SK-N-SH (cell line): Measurements from ENCODE around the gene WLS. TPM values are rescaled to one million over a fixed set of nuclear protein-coding genes. Genes with fewer than 3 reads are reported as not detected.

Experiments
- CTCF ChIA-PET: fragments of 300-600, 350-600 bp; formaldehyde crosslinking; extraction: SDS; loops from one replicate; lab custom pipeline; 2021; lab: Yijun Ruan, JAX
- POLR2A ChIA-PET: fragments of 350-600 bp; sonication (Branson Sonifier 250); formaldehyde crosslinking; extraction: SDS; loops from one replicate; lab custom pipeline; 2020; ENCODE audit warnings: antibody characterized with exemption, inconsistent platforms; lab: Yijun Ruan, JAX
- DNase-seq: peaks from one replicate; pipeline ENCODE4 v3.0.0; 2012
- H2AFZ ChIP-seq: fragments of 200-600 bp; sonication (generic); 2 replicates; pipeline ENCODE4 v1.8.1; 2016; ENCODE audit warnings: antibody characterized with exemption, mild to moderate bottlenecking, low read depth
- H3F3A ChIP-seq: fragments of 200-600 bp; sonication (generic); replicated peaks from 2 replicates; pipeline ENCODE3; 2016; ENCODE audit warnings: antibody characterized with exemption, mild to moderate bottlenecking; ENCODE audit not compliant: insufficient read depth
- H3K27ac ChIP-seq, 2 experiments: fragments of 200-500 bp in 1 of 2; fragments of 200-600 bp in 1 of 2; sonication (Bioruptor generic) in 1 of 2; sonication (generic), shearing (Covaris generic) in 1 of 2; 2 replicates each; pipeline versions ENCODE4 v1.5.1 to v1.6.1; 2014 to 2016; ENCODE audit warnings: low read depth in 2 of 2, inconsistent platforms in 1 of 2, low read length in 1 of 2, mild to moderate bottlenecking in 1 of 2, mixed read lengths in 1 of 2
- H3K27me3 ChIP-seq: fragments of 200-600 bp; sonication (generic), shearing (Covaris generic); 2 replicates; pipeline ENCODE4 v1.6.1; 2016; ENCODE audit warnings: mixed run types; ENCODE audit not compliant: insufficient read depth
- H3K36me3 ChIP-seq, 2 experiments: fragments of 200-500 bp in 1 of 2; fragments of 200-600 bp in 1 of 2; sonication (Bioruptor generic) in 1 of 2; sonication (generic) in 1 of 2; replicated peaks in 1 of 2; 2 replicates each; pipeline versions ENCODE3 to v1.5.1; 2014 to 2016; ENCODE audit warnings: low read length in 1 of 2, mild to moderate bottlenecking in 1 of 2; ENCODE audit not compliant: insufficient read depth in 2 of 2, control insufficient read depth in 1 of 2
- H3K4me1 ChIP-seq, 2 experiments: fragments of 200-500 bp in 1 of 2; fragments of 200-600 bp in 1 of 2; sonication (Bioruptor generic) in 1 of 2; sonication (generic), shearing (Covaris generic) in 1 of 2; 2 replicates each; pipeline versions ENCODE4 v1.5.1 to v1.6.1; 2014 to 2016; ENCODE audit warnings: low read depth in 1 of 2, low read length in 1 of 2, mixed run types in 1 of 2; ENCODE audit not compliant: insufficient read depth in 2 of 2, control insufficient read depth in 1 of 2
- H3K4me2 ChIP-seq: fragments of 200-600 bp; sonication (generic), shearing (Covaris generic); 2 replicates; pipeline ENCODE4 v1.6.1; 2017; ENCODE audit warnings: mixed run types
- H3K4me3 ChIP-seq, 2 experiments: fragments of 200-500 bp in 1 of 2; fragments of 200-600 bp in 1 of 2; sonication (Bioruptor generic) in 1 of 2; sonication (generic), shearing (Covaris generic) in 1 of 2; 2 replicates each; pipeline versions ENCODE4 v1.5.1 to v1.8.1; 2014 to 2016; ENCODE audit warnings: low read depth in 2 of 2, inconsistent platforms in 1 of 2, low read length in 1 of 2, mild to moderate bottlenecking in 1 of 2, mixed read lengths in 1 of 2, moderate library complexity in 1 of 2
- H3K79me2 ChIP-seq: fragments of 200-600 bp; sonication (generic); 2 replicates; pipeline ENCODE4 v1.8.1; 2017; ENCODE audit warnings: mild to moderate bottlenecking; ENCODE audit not compliant: insufficient read depth
- H3K9ac ChIP-seq: fragments of 200-600 bp; sonication (generic); 2 replicates; pipeline ENCODE4 v1.6.1; 2017; ENCODE audit warnings: mixed run types
- H3K9me2 ChIP-seq: fragments of 200-600 bp; sonication (generic); 2 replicates; pipeline ENCODE4 v1.6.1; 2017; ENCODE audit warnings: mixed run types
- H3K9me3 ChIP-seq: fragments of 200-600 bp; sonication (generic); 2 replicates; pipeline ENCODE4 v1.6.1; 2017; ENCODE audit warnings: mixed run types, mild to moderate bottlenecking, moderate library complexity
- H4K20me1 ChIP-seq: fragments of 200-600 bp; sonication (generic); 2 replicates; pipeline ENCODE4 v1.6.1; 2017; ENCODE audit warnings: mild to moderate bottlenecking, mixed run types; ENCODE audit not compliant: insufficient read depth
- CHD2 ChIP-seq: fragments of 150-350 bp; IDR thresholded peaks from 2 replicates; pipeline ENCODE4 v1.6.1; 2018; ENCODE audit warnings: low read length; ENCODE audit not compliant: partially characterized antibody
- CTCF ChIP-seq: fragments of 200-600 bp; sonication (generic); IDR thresholded peaks from 2 replicates; pipeline ENCODE4 v1.6.1; 2017; ENCODE audit warnings: antibody characterized with exemption, mild to moderate bottlenecking, moderate library complexity
- EZH2phosphoT487 ChIP-seq: fragments of 200-600 bp; sonication (generic); IDR thresholded peaks from 2 replicates; pipeline ENCODE4 v1.6.1; 2017; ENCODE audit warnings: low read depth, mixed run types, mild to moderate bottlenecking, antibody characterized with exemption, moderate library complexity, borderline replicate concordance
- GABPA ChIP-seq: IDR thresholded peaks from 2 replicates; pipeline ENCODE4 v1.4.0; 2012; ENCODE audit warnings: low read depth, mild to moderate bottlenecking
- GATA2 ChIP-seq: sonication (generic); formaldehyde crosslinking; IDR thresholded peaks from 2 replicates; pipeline ENCODE4 v1.5.0; 2020; ENCODE audit warnings: mild to moderate bottlenecking, missing genetic modification reagents
- JUND ChIP-seq: IDR thresholded peaks from 2 replicates; pipeline ENCODE4 v1.4.0; 2012
- MAX ChIP-seq: IDR thresholded peaks from 2 replicates; pipeline ENCODE4 v1.4.0; 2012; ENCODE audit warnings: low read depth
- MXI1 ChIP-seq: IDR thresholded peaks from 2 replicates; pipeline ENCODE4 v1.6.1; 2012; ENCODE audit warnings: mild to moderate bottlenecking, low read depth, low read length, improper control_type of control experiment
- NRF1 ChIP-seq: IDR thresholded peaks from 2 replicates; pipeline ENCODE4 v1.6.1; 2012; ENCODE audit warnings: low read depth, mild to moderate bottlenecking, low read length
- PBX3 ChIP-seq: IDR thresholded peaks from 2 replicates; pipeline ENCODE4; 2012
- RAD21 ChIP-seq: IDR thresholded peaks from 2 replicates; pipeline ENCODE4 v1.6.1; 2012; ENCODE audit warnings: mild to moderate bottlenecking, low read length
- RCOR1 ChIP-seq: fragments of 150-350 bp; IDR thresholded peaks from 2 replicates; pipeline ENCODE4 v1.6.1; 2017; ENCODE audit warnings: antibody characterized with exemption, low read length
- RFX5 ChIP-seq: IDR thresholded peaks from 2 replicates; pipeline ENCODE4 v1.6.1; 2012; ENCODE audit warnings: mild to moderate bottlenecking, improper control_type of control experiment, low read length
- TCF12 ChIP-seq: IDR thresholded peaks from 2 replicates; pipeline ENCODE4 v1.4.0; 2012
- TEAD4 ChIP-seq: IDR thresholded peaks from 2 replicates; pipeline ENCODE4 v1.4.0; 2012; ENCODE audit warnings: mild to moderate bottlenecking, borderline replicate concordance; ENCODE audit not compliant: insufficient read depth
- USF2 ChIP-seq: fragments of 150-350 bp; IDR thresholded peaks from 2 replicates; pipeline ENCODE4 v1.6.1; 2017; ENCODE audit warnings: antibody characterized with exemption, low read length, low read depth, borderline replicate concordance
- YY1 ChIP-seq: IDR thresholded peaks from 2 replicates; pipeline ENCODE4 v1.4.0; 2012; ENCODE audit warnings: low read depth, mild to moderate bottlenecking
- WGBS: methylation state at CpG from one replicate; pipeline ENCODE4 v1.1.6; 2017; ENCODE audit warnings: low lambda C conversion rate; 5-methylcytosine and 5-hydroxymethylcytosine counted together
- polyA plus RNA-seq, 3 experiments: library from polyadenylated mRNA; depleted of rRNA; stranded (reverse); fragments of >200 nt; gene quantifications; 2 replicates each; pipeline ENCODE4 v1.2.3, GENCODE V29; 2012

The WLS gene
- polyA plus RNA-seq, 1 of the 3 experiments (the other 2 are of a cell fraction): 69.0 TPM

DNA sequence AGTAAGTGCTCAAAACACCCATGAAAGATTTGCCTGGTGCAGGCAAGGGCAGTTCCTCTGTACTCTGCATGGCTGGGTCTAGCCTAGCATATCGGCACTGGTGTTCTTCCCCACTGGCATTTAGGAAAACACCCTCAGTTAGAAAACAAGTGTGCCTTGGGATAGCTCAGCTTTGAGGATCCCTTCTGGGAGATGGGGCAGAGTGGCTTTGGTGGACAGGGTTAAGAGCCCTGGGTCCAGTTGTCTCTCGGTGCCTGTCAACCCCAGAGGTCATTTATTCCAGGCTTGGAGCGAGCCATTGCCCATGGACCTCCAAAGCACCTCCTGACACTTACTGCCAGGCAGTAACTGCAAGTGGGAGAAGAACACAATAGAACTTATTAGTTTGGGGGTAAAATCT lies 101.1 kb downstream of the WLS start:
- Histone ChIP-seq H3K4me2 (no peak overlapping the region), H3K27ac (no peak overlapping the region), H3K9me3 (no peaks in the 10 kb centered on the region), H3F3A (no peaks in the 10 kb centered on the region), H3K36me3 (peaks cover 37 to 49% of the 10 kb centered on the region in 2 experiments), H2AFZ (no peak overlapping the region), H3K4me1 (peaks cover 4 to 8% of the 10 kb centered on the region in 2 experiments; a peak in 1 of 4 replicates), H3K9ac (no peak overlapping the region), H3K79me2 (no peaks in the 10 kb centered on the region), H3K4me3 (no peak overlapping the region), H3K27me3 (no peaks in the 10 kb centered on the region), H4K20me1 (no peaks in the 10 kb centered on the region), H3K9me2 (no peaks in the 10 kb centered on the region)
- ChIA-PET CTCF (interaction anchor here (0.9 to 6.1 kb wide), 2 partner anchors 11 to 211 kb away, joined by 3 to 25 read pairs; no protein-coding TSS in a partner anchor), POLR2A (no interaction called here)
- no peak for DNase-seq
- TF ChIP-seq NRF1: no peak
- TF ChIP-seq GABPA: no peak
- TF ChIP-seq PBX3: no peak
- no peak for TF ChIP-seq GATA2 (CRISPR knock-in tag)
- no peak for TF ChIP-seq CTCF
- TF ChIP-seq RCOR1: no peak
- TF ChIP-seq EZH2phosphoT487: no peak
- no peak for TF ChIP-seq RAD21
- TF ChIP-seq TEAD4: no peak
- TF ChIP-seq MXI1: no peak
- TF ChIP-seq YY1: no peak
- no peak for TF ChIP-seq JUND
- TF ChIP-seq CHD2: no peak
- TF ChIP-seq TCF12: no peak
- no peak for TF ChIP-seq USF2
- no peak for TF ChIP-seq RFX5
- TF ChIP-seq MAX: no peak
- 100% methylated on average over 2 of the region's 3 CpGs for WGBS
